NCI-H128 (cell line): ENCODE measurements around the gene TNF.

Experiments
- DNase-seq: peaks from one replicate; lab custom pipeline; 2025; ENCODE audit not compliant: unreplicated experiment; lab: John Stamatoyannopoulos, UW

The TNF gene

DNA sequence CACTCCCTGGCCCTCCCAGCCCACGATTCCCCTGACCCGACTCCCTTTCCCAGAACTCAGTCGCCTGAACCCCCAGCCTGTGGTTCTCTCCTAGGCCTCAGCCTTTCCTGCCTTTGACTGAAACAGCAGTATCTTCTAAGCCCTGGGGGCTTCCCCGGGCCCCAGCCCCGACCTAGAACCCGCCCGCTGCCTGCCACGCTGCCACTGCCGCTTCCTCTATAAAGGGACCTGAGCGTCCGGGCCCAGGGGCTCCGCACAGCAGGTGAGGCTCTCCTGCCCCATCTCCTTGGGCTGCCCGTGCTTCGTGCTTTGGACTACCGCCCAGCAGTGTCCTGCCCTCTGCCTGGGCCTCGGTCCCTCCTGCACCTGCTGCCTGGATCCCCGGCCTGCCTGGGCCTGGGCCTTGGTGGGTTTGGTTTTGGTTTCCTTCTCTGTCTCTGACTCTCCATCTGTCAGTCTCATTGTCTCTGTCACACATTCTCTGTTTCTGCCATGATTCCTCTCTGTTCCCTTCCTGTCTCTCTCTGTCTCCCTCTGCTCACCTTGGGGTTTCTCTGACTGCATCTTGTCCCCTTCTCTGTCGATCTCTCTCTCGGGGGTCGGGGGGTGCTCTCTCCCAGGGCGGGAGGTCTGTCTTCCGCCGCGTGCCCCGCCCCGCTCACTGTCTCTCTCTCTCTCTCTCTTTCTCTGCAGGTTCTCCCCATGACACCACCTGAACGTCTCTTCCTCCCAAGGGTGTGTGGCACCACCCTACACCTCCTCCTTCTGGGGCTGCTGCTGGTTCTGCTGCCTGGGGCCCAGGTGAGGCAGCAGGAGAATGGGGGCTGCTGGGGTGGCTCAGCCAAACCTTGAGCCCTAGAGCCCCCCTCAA lies 3.1 kb upstream of the TNF start, which contains the start of gene LTA:
Gene LTA, plus strand, starts transcription at position 249 of the 871 bp plus-strand sequence. Its CDS starts 454 bp downstream, at position 703.
- DNase-seq: no peak

DNA sequence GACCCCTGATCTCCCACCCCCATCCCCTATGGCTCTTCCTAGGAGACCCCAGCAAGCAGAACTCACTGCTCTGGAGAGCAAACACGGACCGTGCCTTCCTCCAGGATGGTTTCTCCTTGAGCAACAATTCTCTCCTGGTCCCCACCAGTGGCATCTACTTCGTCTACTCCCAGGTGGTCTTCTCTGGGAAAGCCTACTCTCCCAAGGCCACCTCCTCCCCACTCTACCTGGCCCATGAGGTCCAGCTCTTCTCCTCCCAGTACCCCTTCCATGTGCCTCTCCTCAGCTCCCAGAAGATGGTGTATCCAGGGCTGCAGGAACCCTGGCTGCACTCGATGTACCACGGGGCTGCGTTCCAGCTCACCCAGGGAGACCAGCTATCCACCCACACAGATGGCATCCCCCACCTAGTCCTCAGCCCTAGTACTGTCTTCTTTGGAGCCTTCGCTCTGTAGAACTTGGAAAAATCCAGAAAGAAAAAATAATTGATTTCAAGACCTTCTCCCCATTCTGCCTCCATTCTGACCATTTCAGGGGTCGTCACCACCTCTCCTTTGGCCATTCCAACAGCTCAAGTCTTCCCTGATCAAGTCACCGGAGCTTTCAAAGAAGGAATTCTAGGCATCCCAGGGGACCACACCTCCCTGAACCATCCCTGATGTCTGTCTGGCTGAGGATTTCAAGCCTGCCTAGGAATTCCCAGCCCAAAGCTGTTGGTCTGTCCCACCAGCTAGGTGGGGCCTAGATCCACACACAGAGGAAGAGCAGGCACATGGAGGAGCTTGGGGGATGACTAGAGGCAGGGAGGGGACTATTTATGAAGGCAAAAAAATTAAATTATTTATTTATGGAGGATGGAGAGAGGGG lies 1.9 kb upstream of the TNF start:
- no peak for DNase-seq

DNA sequence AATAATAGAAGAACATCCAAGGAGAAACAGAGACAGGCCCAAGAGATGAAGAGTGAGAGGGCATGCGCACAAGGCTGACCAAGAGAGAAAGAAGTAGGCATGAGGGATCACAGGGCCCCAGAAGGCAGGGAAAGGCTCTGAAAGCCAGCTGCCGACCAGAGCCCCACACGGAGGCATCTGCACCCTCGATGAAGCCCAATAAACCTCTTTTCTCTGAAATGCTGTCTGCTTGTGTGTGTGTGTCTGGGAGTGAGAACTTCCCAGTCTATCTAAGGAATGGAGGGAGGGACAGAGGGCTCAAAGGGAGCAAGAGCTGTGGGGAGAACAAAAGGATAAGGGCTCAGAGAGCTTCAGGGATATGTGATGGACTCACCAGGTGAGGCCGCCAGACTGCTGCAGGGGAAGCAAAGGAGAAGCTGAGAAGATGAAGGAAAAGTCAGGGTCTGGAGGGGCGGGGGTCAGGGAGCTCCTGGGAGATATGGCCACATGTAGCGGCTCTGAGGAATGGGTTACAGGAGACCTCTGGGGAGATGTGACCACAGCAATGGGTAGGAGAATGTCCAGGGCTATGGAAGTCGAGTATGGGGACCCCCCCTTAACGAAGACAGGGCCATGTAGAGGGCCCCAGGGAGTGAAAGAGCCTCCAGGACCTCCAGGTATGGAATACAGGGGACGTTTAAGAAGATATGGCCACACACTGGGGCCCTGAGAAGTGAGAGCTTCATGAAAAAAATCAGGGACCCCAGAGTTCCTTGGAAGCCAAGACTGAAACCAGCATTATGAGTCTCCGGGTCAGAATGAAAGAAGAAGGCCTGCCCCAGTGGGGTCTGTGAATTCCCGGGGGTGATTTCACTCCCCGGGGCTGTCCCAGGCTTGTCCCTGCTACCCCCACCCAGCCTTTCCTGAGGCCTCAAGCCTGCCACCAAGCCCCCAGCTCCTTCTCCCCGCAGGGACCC lies 981 bp upstream of the TNF start:
- no peak for DNase-seq

DNA sequence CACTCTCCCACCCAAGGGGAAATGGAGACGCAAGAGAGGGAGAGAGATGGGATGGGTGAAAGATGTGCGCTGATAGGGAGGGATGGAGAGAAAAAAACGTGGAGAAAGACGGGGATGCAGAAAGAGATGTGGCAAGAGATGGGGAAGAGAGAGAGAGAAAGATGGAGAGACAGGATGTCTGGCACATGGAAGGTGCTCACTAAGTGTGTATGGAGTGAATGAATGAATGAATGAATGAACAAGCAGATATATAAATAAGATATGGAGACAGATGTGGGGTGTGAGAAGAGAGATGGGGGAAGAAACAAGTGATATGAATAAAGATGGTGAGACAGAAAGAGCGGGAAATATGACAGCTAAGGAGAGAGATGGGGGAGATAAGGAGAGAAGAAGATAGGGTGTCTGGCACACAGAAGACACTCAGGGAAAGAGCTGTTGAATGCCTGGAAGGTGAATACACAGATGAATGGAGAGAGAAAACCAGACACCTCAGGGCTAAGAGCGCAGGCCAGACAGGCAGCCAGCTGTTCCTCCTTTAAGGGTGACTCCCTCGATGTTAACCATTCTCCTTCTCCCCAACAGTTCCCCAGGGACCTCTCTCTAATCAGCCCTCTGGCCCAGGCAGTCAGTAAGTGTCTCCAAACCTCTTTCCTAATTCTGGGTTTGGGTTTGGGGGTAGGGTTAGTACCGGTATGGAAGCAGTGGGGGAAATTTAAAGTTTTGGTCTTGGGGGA lies 754 bp downstream of the TNF start:
- no peak for DNase-seq

DNA sequence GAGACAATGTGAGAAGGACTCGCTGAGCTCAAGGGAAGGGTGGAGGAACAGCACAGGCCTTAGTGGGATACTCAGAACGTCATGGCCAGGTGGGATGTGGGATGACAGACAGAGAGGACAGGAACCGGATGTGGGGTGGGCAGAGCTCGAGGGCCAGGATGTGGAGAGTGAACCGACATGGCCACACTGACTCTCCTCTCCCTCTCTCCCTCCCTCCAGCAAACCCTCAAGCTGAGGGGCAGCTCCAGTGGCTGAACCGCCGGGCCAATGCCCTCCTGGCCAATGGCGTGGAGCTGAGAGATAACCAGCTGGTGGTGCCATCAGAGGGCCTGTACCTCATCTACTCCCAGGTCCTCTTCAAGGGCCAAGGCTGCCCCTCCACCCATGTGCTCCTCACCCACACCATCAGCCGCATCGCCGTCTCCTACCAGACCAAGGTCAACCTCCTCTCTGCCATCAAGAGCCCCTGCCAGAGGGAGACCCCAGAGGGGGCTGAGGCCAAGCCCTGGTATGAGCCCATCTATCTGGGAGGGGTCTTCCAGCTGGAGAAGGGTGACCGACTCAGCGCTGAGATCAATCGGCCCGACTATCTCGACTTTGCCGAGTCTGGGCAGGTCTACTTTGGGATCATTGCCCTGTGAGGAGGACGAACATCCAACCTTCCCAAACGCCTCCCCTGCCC lies 1.7 kb downstream of the TNF start:
- DNase-seq: no peak

DNA sequence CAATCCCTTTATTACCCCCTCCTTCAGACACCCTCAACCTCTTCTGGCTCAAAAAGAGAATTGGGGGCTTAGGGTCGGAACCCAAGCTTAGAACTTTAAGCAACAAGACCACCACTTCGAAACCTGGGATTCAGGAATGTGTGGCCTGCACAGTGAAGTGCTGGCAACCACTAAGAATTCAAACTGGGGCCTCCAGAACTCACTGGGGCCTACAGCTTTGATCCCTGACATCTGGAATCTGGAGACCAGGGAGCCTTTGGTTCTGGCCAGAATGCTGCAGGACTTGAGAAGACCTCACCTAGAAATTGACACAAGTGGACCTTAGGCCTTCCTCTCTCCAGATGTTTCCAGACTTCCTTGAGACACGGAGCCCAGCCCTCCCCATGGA lies 2.2 kb downstream of the TNF start:
- DNase-seq: no peak

DNA sequence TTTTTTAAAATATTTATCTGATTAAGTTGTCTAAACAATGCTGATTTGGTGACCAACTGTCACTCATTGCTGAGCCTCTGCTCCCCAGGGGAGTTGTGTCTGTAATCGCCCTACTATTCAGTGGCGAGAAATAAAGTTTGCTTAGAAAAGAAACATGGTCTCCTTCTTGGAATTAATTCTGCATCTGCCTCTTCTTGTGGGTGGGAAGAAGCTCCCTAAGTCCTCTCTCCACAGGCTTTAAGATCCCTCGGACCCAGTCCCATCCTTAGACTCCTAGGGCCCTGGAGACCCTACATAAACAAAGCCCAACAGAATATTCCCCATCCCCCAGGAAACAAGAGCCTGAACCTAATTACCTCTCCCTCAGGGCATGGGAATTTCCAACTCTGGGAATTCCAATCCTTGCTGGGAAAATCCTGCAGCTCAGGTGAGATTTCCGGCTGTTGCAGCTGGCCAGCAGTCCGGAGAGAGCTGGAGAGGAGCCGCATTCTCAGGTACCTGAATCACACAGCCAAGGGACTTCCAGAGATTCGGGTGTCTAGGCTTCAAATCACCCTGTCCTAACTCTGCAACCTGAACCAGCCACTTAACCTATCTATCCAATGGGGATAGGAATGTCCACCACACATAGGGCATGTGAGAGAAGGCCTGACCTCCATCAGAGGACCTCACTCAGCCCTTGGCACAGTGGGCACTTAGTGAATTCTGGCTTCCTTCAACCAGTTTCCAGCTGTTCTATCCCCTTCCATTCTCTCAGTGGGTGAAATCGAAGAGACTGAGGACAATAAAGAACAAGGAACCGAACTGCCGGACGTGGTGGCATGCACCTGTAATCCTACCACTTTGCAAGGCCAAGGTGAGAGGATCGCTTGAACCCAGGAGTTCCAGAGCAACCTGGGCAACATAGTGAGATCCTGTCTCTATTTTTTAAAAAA lies 3.1 kb downstream of the TNF start:
- DNase-seq: no peak

DNA sequence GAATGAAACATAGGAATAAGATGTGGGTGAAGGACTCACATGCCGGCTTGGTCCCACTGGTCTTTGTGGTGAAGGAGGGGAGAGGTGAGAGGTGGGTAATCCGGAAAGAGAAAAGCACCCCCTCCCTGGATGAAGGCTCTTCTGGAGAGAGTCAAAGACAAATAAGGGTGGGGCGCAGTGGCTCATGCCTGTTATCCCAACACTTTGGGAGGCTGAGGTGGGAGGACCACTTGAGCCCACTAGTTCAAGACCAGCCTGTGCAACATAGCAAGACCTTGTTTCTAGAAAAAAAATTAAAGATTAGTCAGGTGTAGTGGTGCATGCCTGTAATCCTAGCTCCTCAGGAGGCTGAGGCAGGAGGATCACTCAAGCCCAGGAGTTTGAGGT lies 3.7 kb downstream of the TNF start:
- no peak for DNase-seq

DNA sequence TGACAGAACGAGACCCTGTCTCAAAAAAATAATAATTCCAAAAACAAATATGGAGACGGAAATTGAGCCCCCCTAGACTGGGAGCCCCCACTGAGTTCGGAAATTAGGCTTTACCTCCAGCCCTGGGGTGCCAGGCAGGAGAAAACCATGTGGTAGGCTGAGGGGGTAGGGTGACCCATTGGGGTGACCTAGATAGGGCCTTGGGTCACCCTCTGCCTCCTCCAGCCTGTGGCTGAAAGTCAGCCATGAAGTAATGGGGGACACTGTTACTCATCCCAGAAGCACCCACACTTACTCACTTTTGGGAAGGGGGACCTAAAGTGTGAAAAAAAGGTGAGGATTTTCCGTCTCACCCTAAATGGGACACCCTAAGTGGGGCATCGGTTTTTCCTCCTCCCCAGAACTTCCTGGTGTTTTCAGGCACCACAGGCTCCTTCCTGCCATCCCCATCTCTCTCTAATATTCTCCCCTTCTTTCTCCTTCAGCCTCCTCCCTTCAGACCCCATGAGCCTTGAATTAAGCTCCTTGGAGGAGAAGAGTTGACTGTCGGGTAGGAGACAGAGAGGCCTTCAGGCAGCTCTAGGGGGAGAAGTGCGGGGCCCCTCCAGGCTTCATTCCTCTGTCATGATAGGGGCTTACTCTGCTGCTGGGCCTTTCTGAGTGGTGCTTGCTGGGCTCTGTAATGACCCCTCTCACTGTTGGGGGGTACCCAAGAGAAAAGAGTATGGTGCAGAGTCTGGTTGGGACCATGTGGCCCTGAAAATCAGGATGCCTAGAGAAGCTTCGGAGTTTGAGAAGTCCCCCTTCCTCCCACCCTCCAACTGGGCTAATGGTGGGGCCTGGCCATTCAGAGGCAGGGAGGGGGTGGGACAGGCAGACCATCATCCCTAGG lies 4.4 kb downstream of the TNF start:
- no peak for DNase-seq

DNA sequence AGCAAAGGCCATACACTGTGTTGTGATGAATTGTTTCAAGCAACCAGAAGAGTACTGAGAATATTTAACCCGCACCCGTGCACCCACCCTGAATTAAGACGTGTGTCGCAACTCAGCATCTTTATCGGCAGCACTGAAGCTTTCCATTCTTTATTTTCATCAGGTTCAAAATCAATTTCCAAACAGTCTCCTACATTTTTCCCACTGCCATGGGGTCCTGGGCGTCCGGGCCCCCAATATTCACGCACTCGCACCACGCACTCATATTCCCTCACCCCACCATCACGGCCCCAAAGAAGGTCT lies 5.0 kb downstream of the TNF start:
- no peak for DNase-seq

DNA sequence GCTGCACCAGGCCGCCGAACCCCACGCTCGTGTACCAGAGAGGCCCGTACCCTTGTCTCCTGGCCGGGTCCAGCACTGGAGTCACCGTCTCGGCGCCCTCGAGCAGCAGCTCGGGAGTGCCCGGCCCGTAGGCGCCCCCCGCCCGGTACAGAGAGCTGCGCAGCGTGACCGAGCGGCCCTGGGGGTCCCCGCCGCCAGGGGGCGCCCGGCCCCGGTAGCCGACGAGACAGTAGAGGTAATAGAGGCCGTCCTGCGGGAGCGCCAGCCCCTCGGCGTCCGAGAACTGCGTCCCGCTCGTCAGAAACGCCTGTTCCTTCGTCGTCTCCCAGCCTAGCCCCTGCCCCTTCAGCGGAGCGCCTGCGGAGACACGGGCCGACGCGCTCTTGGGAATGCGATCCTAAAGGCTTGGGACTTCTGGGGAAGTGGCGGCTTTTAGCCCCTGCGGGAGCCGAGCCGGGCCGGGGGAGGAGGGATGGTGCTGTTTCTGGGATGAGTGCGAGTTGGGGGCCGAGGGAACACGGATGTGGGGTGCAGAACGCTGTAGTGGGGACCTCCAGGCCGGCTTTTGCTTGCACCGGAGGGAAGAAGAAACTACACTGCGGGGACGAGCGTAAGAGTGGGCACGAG lies 5.6 kb downstream of the TNF start:
- DNase-seq: peak; percentile 68

DNA sequence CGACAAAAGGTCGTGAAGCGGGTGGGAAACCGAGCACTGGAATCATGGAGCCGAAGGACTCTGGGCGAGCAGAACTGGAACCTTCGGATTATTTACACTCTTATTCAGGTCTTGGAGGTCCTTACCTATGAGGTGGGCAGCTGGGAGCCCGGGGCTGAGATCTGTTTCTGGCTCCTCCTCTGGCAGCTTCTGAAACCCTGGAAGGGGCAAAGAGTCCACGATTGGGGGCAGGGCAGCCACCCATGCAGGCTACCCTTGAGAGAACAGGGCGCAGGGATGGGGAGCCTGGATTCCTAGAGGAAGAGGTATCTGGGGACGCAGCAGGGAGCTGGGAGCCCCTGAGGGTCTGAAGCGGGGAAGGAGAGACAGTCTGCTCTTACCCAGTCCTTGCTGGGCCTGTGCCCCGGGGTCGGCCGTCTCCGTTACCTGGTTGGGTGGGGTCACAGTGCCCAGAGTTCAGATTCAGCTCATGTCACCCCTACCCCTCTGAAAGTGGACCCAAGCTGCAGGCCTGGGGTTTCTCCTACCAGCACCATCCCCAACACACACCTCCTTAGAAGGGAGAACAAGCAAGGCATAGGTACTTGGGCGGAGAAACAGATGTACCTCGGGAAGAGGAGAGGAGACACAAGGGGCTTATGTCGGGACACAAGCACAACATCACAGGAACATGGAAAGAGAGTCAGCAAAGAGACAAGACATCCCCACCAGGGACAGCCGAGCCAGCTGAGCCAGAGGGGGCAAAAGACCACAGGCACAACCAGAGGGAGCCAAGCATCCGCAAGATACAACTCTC lies 6.3 kb downstream of the TNF start:
- DNase-seq: no peak

DNA sequence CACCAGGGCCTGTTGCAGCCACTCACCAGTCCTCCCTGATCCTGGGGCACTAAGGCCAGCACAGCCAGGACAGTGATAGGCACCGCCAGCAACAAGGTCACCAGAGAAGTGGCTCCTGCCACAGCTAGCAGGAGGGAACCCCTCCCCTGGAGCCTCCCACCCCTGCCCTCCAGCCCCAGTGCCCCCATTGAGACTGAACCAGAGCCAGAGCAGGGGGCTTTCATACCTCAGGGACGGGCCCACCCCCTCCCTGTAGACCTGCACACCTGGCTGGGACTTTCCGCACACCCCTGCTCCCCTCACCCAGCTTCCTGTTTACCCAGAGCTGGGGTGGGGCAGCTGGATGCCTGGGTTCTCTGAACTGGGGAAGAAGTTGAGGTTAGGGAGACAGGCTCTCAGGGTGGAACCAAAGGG lies 6.9 kb downstream of the TNF start, which contains the start of gene LTB:
Gene LTB, minus strand, starts transcription at position 195 of the 414 bp plus-strand sequence. Its CDS starts 7 bp downstream, at position 188.
- DNase-seq: no peak

DNA sequence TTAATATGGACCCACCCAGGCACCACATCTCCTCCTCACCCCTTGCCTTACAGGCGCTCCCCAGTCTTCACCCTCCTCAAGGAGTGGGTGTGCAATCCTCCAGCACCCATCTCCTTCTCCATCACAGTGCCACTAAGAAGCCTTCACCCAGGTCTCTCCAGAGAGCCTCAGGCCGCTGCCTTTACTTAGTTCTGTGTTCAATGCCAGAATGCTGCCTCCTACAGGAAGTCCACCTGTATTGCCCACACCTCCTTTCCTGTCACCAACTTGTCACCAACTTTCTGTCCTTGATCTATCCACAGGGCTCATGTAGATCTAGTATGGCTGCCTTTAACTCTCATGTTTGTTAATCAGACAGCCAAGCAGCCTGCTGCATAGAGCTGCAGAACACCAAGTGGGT lies 10.1 kb downstream of the TNF start:
- DNase-seq: no peak

DNA sequence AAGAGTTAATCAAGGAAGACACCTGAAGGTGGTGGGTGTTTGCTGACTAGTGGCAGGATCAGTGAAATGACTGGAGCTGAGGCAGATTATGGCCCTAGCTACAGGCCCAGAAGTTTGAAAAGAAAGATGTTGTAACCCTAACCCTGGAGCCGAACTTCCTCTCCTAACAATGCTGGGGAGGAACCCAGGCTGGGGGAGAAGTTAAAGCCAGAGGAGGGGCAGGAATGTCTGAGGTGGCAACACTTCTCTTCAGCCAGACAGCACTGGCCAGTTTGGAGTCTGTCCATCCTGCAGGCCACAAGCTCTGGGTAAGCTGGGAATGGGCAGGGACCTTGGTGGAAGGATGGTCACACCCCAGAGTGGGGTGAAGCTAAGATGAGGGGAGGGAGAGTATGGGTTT lies 10.6 kb downstream of the TNF start, which contains the start of gene LST1:
Gene LST1, plus strand, starts transcription at position 270 of the 400 bp plus-strand sequence. CDS start 1,023 bp downstream, outside the sequence.
- DNase-seq: no peak

DNA sequence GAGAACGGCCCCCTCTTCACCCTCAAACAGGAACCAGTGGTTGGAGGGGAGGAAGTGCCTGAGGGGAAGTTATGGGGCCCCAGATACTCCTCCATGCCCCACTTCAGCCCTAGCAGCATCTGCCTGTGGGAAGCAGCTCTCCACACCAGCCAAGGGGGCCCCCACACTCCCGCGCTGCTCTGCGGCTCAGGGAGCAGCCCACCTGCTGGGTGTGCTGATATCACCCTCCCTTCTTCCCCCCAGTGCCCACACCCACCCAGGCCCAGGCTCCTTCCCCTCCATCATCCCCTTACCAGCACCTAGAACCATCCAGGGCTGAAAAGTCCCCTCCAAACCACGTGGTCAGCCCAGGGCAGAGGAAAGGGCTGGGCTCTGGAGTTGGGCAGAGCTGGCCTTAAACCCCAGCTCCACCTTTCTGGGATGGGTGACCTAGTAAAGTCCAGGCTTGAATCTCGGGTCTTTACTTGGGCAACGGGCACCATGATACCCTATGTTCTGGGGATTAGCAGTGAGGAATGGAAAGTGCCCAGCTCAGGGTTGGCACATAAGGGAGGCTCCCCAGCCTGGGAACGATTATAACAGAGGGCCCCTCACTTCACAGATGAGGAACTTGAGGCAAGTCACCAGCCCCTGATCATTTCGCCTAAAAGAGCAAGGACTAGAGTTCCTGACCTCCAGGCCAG lies 11.4 kb downstream of the TNF start:
- no peak for DNase-seq
